Measurements from ENCODE around the gene SETD2. TPM values are rescaled to one million over a fixed set of nuclear protein-coding genes. Genes with fewer than 3 reads are reported as not detected.

The SETD2 gene
- total RNA-seq, 1 experiment from 2014 or later = 60.8 TPM

GRCh38 chr3:47130557-47130956 lies 33.4 kb downstream of the SETD2 start:
- H3K4me1 Mint-ChIP-seq = peaks cover 8 to 25% of the 10 kb centered on the region in 2 experiments

More at GRCh38 chr3:47130557-47130956, 33.4 kb downstream of the SETD2 start:
- Histone ChIP-seq H2AK5ac (ENCODE audit: insufficient read length, low read length) (no peak overlapping the region), H2BK20ac (ENCODE audit: low read depth, low read length, poor library complexity, severe bottlenecking) (no peak overlapping the region), H4K91ac (ENCODE audit: insufficient read length, low read depth, low read length) (no peak overlapping the region), H3K23me2 (ENCODE audit: insufficient read length, low read depth, low read length, poor library complexity, severe bottlenecking) (no peaks in the 10 kb centered on the region), H3T11ph (ENCODE audit: low read length) (no peak overlapping the region), H3K9ac (ENCODE audit: extremely low read depth, insufficient read length, low read length) (no peak overlapping the region), H3K4me1 (ENCODE audit: insufficient read depth, low read length) (peaks cover 3% of the 10 kb centered on the region; the same call in 1 of the 2 replicates), H2BK15ac (ENCODE audit: low read depth, low read length) (no peak overlapping the region), H3K23ac (ENCODE audit: insufficient read length, low read depth, low read length) (no peak overlapping the region), H3K14ac (ENCODE audit: insufficient read depth, low read length) (no peak overlapping the region), H3K79me1 (ENCODE audit: insufficient read depth, low read depth, low read length, poor library complexity, severe bottlenecking) (peaks cover 3% of the 10 kb centered on the region), H2BK120ac (ENCODE audit: low read depth, low read length, poor library complexity, severe bottlenecking) (no peak overlapping the region), H4K5ac (ENCODE audit: insufficient read length, low read depth, low read length) (no peak overlapping the region), H3K4ac (ENCODE audit: low read depth, low read length) (no peak overlapping the region), H3K4me2 (ENCODE audit: insufficient read depth, insufficient read length, low read length) (no peak overlapping the region), H4K20me1 (ENCODE audit: control insufficient read depth, insufficient read depth, insufficient read length) (no peaks in the 10 kb centered on the region), H2AFZ (ENCODE audit: low read length) (no peak overlapping the region), H3K9me3 (ENCODE audit: control insufficient read depth, low read depth, low read length) (no peaks in the 10 kb centered on the region), H3K79me2 (ENCODE audit: insufficient read depth, low read length) (peaks cover 31% of the 10 kb centered on the region), H3K18ac (ENCODE audit: insufficient read length, low read depth, low read length) (no peak overlapping the region), H4K8ac (replicated peaks; ENCODE audit: insufficient read length, low read depth, low read length) (no peak overlapping the region), H2BK5ac (ENCODE audit: insufficient read length, low read length) (no peak overlapping the region), H3K27ac (ENCODE audit: insufficient read length, low read depth, low read length) (no peak overlapping the region), H3K27me3 (ENCODE audit: insufficient read depth, low read length) (no peaks in the 10 kb centered on the region), H3K56ac (ENCODE audit: insufficient read length, low read depth, low read length) (no peak overlapping the region), H2BK12ac (ENCODE audit: insufficient read length, low read depth, low read length) (no peak overlapping the region)
- no peaks in the 10 kb centered on the region for H3K9me3 Mint-ChIP-seq
- TF ChIP-seq CTCF (conservative IDR thresholded peaks at IDR 0.05) = no peak
- H3K36me3 Mint-ChIP-seq (ENCODE audit: insufficient read depth in 1 of 3, low read depth in 3 of 3) = peaks cover 0 to 7% (median 3%) of the 10 kb centered on the region in 3 experiments; a peak in 3 of 7 replicates
- H3K27me3 Mint-ChIP-seq (ENCODE audit: low read depth) = no peaks in the 10 kb centered on the region
- no peak overlapping the region; a peak in 1 of 7 replicates for H3K27ac Mint-ChIP-seq
- WGBS (ENCODE audit: extremely low coverage, insufficient read length, low lambda C conversion rate) = no CpG with 5 or more reads among the region's 2 CpGs
- no peak overlapping the region for H3K4me3 Mint-ChIP-seq
- DNase-seq = no peak

Measured in H9 (cell line).